ENCODE data around the gene RORC. TPM values are rescaled to one million over a fixed set of nuclear protein-coding genes. Genes with fewer than 3 reads are reported as not detected.
"Not testable (repeated sequence)": the region's sequence is repeated elsewhere in the genome, so short reads cannot be mapped to it uniquely, and the experiment has no call there.

Gene RORC
- total RNA-seq, 2 donors from 2014 or later = 39.5 to 55.2 TPM

DNA sequence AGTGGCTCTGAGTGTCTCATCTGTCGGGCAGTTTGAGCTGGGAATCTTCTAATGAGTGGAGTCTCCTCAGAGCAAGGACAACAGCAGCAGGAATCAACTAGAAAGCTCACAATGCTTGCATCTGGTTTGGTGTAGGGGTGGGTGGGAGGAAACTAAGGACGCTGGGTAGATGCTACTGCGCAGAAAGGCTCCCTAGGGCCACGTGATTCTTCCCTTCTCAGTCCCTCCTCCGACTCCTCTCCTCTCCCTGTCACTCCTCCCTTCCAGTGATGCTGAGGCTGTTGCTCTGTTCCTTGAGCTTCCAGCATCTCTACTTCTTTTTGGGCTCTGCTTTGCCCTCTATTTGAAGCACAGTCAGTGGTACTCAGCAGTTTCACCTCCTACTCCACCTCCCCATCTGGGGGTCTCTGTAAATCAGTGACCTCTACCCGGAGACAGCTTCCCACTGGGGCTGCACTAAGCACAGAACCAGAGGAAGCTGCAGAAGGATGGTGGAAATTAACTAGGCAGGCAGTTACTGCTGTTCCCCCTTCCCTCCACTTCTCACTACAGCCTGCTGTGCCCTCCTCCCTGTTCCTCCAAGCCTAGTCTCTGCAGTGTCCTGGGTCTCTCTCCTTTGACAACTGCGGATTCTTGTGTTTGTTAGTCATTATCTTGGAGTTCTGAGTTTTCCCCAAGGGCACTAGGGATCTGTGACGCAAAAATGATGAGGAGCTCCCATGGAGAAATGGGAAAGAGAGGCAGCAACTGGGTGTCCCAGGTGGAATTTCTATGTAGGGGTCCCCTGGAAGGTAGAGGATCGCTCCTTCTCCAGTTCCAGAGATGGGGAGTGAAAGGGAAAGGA, 32.2 kb downstream of the RORC start:
- Mint-ChIP-seq H3K27me3 (no peaks in the 10 kb centered on the region), H3K4me1 (peaks cover 30% of the 10 kb centered on the region), H3K4me3 (no peak overlapping the region)

DNA sequence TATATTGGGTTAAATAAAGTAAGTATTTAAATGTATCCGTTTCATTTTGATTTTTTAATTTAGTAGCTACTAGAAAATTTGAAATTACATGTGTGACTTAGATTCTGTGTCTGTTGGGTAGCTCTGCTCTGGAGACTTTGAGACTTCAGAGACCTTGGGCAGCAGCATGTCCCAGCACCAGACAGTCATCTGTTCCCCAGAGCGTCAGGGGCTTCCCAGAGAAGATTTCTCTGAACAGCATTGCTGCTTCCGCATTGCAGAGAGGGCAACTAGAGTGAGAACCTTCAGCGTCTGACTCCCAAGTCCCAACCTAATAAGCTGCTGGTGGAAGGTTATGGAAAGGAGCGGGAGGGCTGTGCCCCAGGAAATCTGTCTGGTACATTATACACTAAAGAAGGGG, 33.0 kb downstream of the RORC start:
- no peaks in the 10 kb centered on the region for H3K27me3 Mint-ChIP-seq
- H3K4me1 Mint-ChIP-seq = peaks cover 28% of the 10 kb centered on the region
- no peak overlapping the region for H3K27ac Mint-ChIP-seq
- H3K9me3 Mint-ChIP-seq = no peaks in the 10 kb centered on the region
- ATAC-seq (replicated peaks) = peak; percentile 43
- no peak overlapping the region for H3K4me3 Mint-ChIP-seq
- peaks cover 4% of the 10 kb centered on the region for H3K36me3 Mint-ChIP-seq (ENCODE audit: low read depth)

More for the DNA sequence above, 32.2 kb downstream of the RORC start:
- H3K9me3 Mint-ChIP-seq = no peaks in the 10 kb centered on the region
- no peak for ATAC-seq (replicated peaks)
- peaks cover 1% of the 10 kb centered on the region for H3K36me3 Mint-ChIP-seq (ENCODE audit: low read depth)
- peak overlapping the region; percentile 6 for H3K27ac Mint-ChIP-seq

- H3K27ac Mint-ChIP-seq = peak overlapping the region; percentile 87
- no peaks in the 10 kb centered on the region for H3K27me3 Mint-ChIP-seq
- ATAC-seq (replicated peaks) = peak; percentile 1
Measured at GRCh38 chr1:151790940-151791651, 40.5 kb downstream of the RORC start.

DNA sequence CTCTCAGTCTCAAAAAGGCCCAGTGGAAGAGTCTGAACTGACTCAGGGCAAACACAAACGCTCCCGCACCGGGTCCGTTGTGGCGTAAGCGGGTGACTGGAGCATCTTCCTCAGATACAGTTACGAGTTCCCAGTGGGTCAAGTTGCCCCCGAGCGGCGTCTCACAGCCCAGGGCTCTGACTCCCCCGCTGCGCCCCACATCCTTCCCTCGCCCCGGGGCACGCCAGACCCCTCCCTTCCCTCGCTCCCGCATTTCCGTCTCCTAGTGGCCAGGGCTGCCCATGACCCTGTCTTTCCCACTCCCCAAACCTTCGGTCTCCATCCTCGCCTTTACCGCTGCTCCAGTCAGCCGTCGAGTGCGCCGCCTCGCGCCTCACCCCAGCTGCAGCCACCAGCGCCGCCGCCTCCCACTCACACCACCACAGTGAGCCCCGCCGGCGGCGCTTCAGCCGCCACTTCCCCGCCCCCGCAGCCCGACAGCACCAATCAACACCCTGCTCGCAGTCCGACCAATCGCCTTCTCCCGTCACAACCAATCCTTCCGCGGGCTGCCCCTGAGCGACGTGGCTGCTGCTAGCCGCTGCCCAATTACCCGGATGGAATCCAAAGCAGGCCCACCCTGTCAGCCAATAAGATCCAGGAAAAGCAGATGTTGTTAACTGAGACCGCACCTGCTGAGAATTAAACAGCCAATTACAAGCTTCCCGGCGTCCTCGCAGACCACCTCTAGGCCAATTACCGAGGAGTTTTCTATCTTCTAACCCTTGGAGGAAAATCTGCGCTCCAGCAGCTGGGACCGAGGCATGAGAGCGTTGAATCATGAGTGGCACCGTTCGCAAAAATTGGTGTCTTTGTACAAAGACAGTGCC, 41.3 kb downstream of the RORC start, which contains the start of gene TDRKH:
TSS of gene TDRKH (minus strand) at position 430 of the 869 bp plus-strand sequence. CDS start 7,478 bp downstream, outside the sequence.
- ATAC-seq (replicated peaks) = peak; percentile 98
- Mint-ChIP-seq H3K36me3 (ENCODE audit: low read depth) (peaks cover 4% of the 10 kb centered on the region), H3K9me3 (no peaks in the 10 kb centered on the region), H3K27me3 (no peaks in the 10 kb centered on the region), H3K4me3 (peak within 1 kb of the TSS; percentile 95), H3K4me1 (peaks cover 10% of the 10 kb centered on the region), H3K27ac (peak within 1 kb of the TSS; percentile 87)

More at GRCh38 chr1:151790940-151791651, 40.5 kb downstream of the RORC start:
- Mint-ChIP-seq H3K4me3 (peak overlapping the region; percentile 95), H3K9me3 (no peaks in the 10 kb centered on the region), H3K36me3 (ENCODE audit: low read depth) (peaks cover 4% of the 10 kb centered on the region), H3K4me1 (peaks cover 10% of the 10 kb centered on the region)

DNA sequence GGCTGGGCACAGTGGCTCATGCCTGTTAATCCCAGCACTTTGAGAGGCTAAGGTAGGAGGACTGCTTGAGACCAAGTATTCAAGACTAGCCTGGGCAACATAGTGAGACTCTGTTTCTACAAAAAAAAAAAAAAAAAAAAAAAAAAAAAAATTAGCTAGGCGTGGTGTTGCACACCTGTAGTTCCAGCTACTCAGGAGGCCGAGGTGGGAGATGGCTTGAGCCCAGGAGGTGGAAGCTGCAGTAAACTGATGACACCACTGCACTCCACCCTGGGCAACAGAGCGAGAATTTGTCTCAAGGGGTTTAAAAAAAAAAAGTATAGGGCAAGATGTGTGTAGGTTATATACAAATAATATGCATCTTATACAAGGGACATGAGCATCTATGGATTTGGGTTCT, 43.9 kb downstream of the RORC start:
- no peak for ATAC-seq (replicated peaks)
- H3K9me3 Mint-ChIP-seq = no peaks in the 10 kb centered on the region
- H3K27me3 Mint-ChIP-seq = no peaks in the 10 kb centered on the region
- no peaks in the 10 kb centered on the region for H3K36me3 Mint-ChIP-seq (ENCODE audit: low read depth)
- H3K27ac Mint-ChIP-seq = no peak overlapping the region
- no peak overlapping the region for H3K4me3 Mint-ChIP-seq
- peaks cover 10% of the 10 kb centered on the region for H3K4me1 Mint-ChIP-seq

DNA sequence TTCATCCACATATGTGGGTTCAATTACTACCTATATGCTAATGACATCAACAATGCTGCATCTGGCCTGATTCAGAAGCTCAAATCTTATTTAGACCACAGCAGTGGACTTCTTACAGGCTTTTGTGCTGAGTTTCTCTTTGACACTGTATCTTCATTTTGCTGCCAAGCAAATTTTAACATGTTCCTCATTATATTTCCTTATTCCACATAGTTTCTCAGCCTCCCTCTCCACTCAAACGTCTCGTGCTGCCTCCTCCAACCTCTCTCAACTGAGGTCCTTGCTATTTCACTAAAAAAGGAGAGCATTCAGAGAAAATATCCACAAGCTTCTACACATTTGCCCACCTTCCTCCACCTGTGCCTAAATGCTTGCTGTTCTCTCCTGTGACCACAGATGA, 47.8 kb downstream of the RORC start:
- peaks cover 3% of the 10 kb centered on the region for H3K4me1 Mint-ChIP-seq
- no peak overlapping the region for H3K27ac Mint-ChIP-seq
- H3K36me3 Mint-ChIP-seq (ENCODE audit: low read depth) = peaks cover 32% of the 10 kb centered on the region
- no peaks in the 10 kb centered on the region for H3K9me3 Mint-ChIP-seq
- H3K27me3 Mint-ChIP-seq = no peaks in the 10 kb centered on the region
- ATAC-seq (replicated peaks) = no peak
- no peak overlapping the region for H3K4me3 Mint-ChIP-seq

- H3K9me3 Mint-ChIP-seq = no peaks in the 10 kb centered on the region
- no peak overlapping the region for H3K4me3 Mint-ChIP-seq
- peaks cover 42% of the 10 kb centered on the region for H3K36me3 Mint-ChIP-seq (ENCODE audit: low read depth)
- ATAC-seq (replicated peaks) = no peak
- no peaks in the 10 kb centered on the region for H3K4me1 Mint-ChIP-seq
- H3K27me3 Mint-ChIP-seq = no peaks in the 10 kb centered on the region
- no peak overlapping the region for H3K27ac Mint-ChIP-seq
Measured at GRCh38 chr1:151782741-151783140, 48.9 kb downstream of the RORC start.

DNA sequence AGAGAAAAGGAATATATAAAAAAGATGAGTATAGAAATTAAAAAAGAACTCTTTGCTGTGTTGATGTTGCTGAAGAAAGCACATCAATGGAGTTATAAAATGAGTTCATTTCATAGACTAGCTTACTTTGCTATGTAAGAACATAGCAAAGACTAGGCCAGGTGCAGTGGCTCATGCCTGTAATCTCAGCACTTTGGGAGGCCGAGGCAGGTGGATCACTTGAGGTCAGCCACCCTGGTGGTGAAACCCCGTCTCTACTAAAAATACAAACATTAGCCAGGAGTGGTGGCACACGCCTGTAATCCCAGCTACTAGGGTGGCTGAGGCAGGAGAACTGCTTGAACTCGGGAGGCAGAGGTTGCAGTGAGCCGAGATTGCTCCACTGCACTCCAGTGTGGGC, 49.6 kb downstream of the RORC start:
- H3K36me3 Mint-ChIP-seq (ENCODE audit: low read depth) = peaks cover 46% of the 10 kb centered on the region
- not testable (repeated sequence) for H3K4me3 Mint-ChIP-seq; H3K27ac Mint-ChIP-seq; ATAC-seq (replicated peaks); H3K27me3 Mint-ChIP-seq; H3K4me1 Mint-ChIP-seq; H3K9me3 Mint-ChIP-seq

DNA sequence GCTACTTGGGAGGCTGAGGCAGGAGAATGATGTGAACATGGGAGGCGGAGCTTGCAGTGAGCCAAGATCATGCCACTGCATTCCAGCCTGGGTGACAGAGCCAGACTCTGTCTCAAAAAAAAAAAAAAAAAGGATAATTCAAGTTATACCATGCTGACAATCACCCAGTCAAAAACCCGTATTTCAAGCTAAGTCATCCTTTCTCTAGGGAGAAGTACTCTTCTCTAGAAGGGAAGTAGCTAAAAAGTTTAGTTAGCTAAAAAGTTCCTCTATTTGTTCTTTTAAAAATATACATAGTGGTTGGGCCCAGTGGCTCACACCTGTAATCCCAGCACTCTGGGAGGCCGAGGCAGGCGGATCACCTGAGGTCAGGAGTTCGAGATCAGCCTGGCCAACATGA, 50.9 kb downstream of the RORC start:
- not testable (repeated sequence) for ATAC-seq (replicated peaks); H3K27me3 Mint-ChIP-seq; H3K9me3 Mint-ChIP-seq; H3K4me1 Mint-ChIP-seq; H3K4me3 Mint-ChIP-seq; H3K27ac Mint-ChIP-seq
- peaks cover 58% of the 10 kb centered on the region for H3K36me3 Mint-ChIP-seq (ENCODE audit: low read depth)

- no peaks in the 10 kb centered on the region for H3K4me1 Mint-ChIP-seq
- peaks cover 67% of the 10 kb centered on the region for H3K36me3 Mint-ChIP-seq (ENCODE audit: low read depth)
- H3K9me3 Mint-ChIP-seq = no peaks in the 10 kb centered on the region
- no peak overlapping the region for H3K4me3 Mint-ChIP-seq
- peak overlapping the region; percentile 39 for H3K27ac Mint-ChIP-seq
- no peaks in the 10 kb centered on the region for H3K27me3 Mint-ChIP-seq
- no peak for ATAC-seq (replicated peaks)
Measured at GRCh38 chr1:151779852-151780251, 51.8 kb downstream of the RORC start.

DNA sequence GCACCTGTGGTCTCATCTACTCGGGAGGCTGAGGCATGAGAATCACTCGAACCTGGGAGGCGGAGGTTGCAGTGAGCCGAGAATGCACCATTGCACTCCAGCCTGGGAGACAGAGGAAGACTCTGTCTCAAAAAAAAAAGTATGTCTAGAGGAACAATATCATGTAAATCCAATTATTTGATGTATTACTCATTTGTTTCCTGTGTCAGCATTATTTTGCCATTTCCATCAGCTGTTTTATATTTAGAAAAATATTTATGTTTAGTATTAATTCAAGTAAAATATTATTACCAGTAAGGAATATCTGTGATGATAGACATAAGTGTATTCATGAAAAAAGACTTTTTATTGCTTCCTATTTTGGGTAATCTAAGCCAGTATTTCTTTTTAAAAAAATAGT, 54.3 kb downstream of the RORC start:
- H3K4me3 Mint-ChIP-seq = no peak overlapping the region
- ATAC-seq (replicated peaks) = no peak
- H3K27me3 Mint-ChIP-seq = no peaks in the 10 kb centered on the region

DNA sequence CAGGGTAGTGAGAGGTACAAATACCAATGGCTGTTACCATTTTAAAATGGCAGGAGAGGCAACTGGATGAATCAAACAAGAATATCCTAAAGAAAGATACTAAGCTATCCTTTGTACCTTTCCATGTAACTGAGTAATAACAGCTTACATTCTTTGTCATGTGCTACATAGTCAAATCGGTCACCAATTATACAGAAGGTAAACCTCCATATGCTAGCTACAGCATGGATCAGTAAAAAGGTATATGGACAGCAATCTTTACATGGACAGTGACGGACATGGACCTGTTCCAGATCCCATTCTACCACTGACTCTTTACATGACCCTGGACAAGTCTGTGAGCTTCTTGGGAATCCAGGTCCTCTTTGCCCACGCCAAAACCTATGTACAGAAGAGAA, 54.9 kb downstream of the RORC start:
- H3K4me1 Mint-ChIP-seq = no peaks in the 10 kb centered on the region
- no peak for ATAC-seq (replicated peaks)
- H3K9me3 Mint-ChIP-seq = no peaks in the 10 kb centered on the region
- H3K4me3 Mint-ChIP-seq = no peak overlapping the region
- H3K27ac Mint-ChIP-seq = no peak overlapping the region
- no peaks in the 10 kb centered on the region for H3K27me3 Mint-ChIP-seq
- peaks cover 83% of the 10 kb centered on the region for H3K36me3 Mint-ChIP-seq (ENCODE audit: low read depth)

More for the DNA sequence above, 54.3 kb downstream of the RORC start:
- H3K36me3 Mint-ChIP-seq (ENCODE audit: low read depth) = peaks cover 85% of the 10 kb centered on the region
- no peak overlapping the region for H3K27ac Mint-ChIP-seq
- H3K9me3 Mint-ChIP-seq = no peaks in the 10 kb centered on the region
- H3K4me1 Mint-ChIP-seq = no peaks in the 10 kb centered on the region

GRCh38 chr1:151775894-151776664, 55.5 kb downstream of the RORC start:
- no peak overlapping the region for H3K27ac Mint-ChIP-seq
- H3K4me1 Mint-ChIP-seq = no peaks in the 10 kb centered on the region
- ATAC-seq (replicated peaks) = no peak
- H3K27me3 Mint-ChIP-seq = no peaks in the 10 kb centered on the region
- H3K4me3 Mint-ChIP-seq = no peak overlapping the region
- peaks cover 78% of the 10 kb centered on the region for H3K36me3 Mint-ChIP-seq (ENCODE audit: low read depth)
- H3K9me3 Mint-ChIP-seq = no peaks in the 10 kb centered on the region

Data from activated T-helper 17 cell treated with anti-CD3 and anti-CD28 coated beads, Interleukin-2, amount 50 U/mL, for 72 hours (primary cell).